ENCODE results near the gene MACROD2. TPM values are rescaled to one million over a fixed set of nuclear protein-coding genes. Genes with fewer than 3 reads are reported as not detected.
"Not testable (repeated sequence)": the region's sequence is repeated elsewhere in the genome, so short reads cannot be mapped to it uniquely, and the experiment has no call there.

The MACROD2 gene
- total and polyA plus RNA-seq, 2 of the 4 experiments (the other 2 are of a cell fraction), result not detected

GRCh38 chr20:16012934-16013333 is 2017.6 kb downstream of the MACROD2 start:
- H3K27me3 ChIP-seq (ENCODE audit: control insufficient read depth, insufficient read depth, low read length); H2BK120ac ChIP-seq (ENCODE audit: low read depth, low read length); H3K4me2 ChIP-seq (ENCODE audit: low read depth, low read length); H2BK20ac ChIP-seq (ENCODE audit: low read depth, low read length); H4K5ac ChIP-seq (ENCODE audit: low read depth, low read length); H4K20me1 ChIP-seq (ENCODE audit: insufficient read depth, low read length); H2BK15ac ChIP-seq (ENCODE audit: low read depth, low read length); H3K4ac ChIP-seq (ENCODE audit: low read depth, low read length); H2AK9ac ChIP-seq (replicated peaks; ENCODE audit: low read depth, low read length, poor library complexity); H3K56ac ChIP-seq (ENCODE audit: extremely low read depth, insufficient read depth, low read length); H3K14ac ChIP-seq (replicated peaks; ENCODE audit: low read depth, low read length); in situ Hi-C loops (cut with MboI; ENCODE audit: low sequenced_read_pairs); H3K9me1 ChIP-seq (ENCODE audit: insufficient read depth, low read length); ATAC-seq (ENCODE audit: low read depth); H3K36me3 ChIP-seq (ENCODE audit: control insufficient read depth, insufficient read depth, low read length); H4K91ac ChIP-seq (ENCODE audit: insufficient read depth, low read depth, low read length); intact Hi-C loops (cut with micrococcal nuclease); H3K18ac ChIP-seq (ENCODE audit: low read depth, low read length); H3K4me1 ChIP-seq (ENCODE audit: control insufficient read depth, insufficient read depth, low read length); BruUV-seq (replicated peaks); H4K8ac ChIP-seq (ENCODE audit: low read depth in 2 of 2, low read length in 2 of 2); H2AK5ac ChIP-seq (ENCODE audit: low read depth, low read length); CTCF ChIA-PET; POLR2A ChIA-PET (ENCODE audit: unreplicated experiment); H3K9ac ChIP-seq (ENCODE audit: low read depth, low read length); H3K4me3 ChIP-seq (ENCODE audit: insufficient read depth, low read depth, low read length); DNase-seq; H3K27ac ChIP-seq (ENCODE audit: insufficient read depth, low read length); dilution Hi-C loops (cut with HindIII; ENCODE audit: low sequenced_read_pairs, unreplicated experiment); H3K79me1 ChIP-seq (ENCODE audit: low read depth in 1 of 2, low read length in 2 of 2); H2AFZ ChIP-seq (replicated peaks; ENCODE audit: low read length, poor library complexity); H2BK5ac ChIP-seq (ENCODE audit: low read depth, low read length, poor library complexity, severe bottlenecking); H3K23ac ChIP-seq (ENCODE audit: low read depth, low read length): not testable (repeated sequence)
- H3K9me3 ChIP-seq (ENCODE audit: control insufficient read depth, insufficient read depth, low read length), result peaks cover 17% of the 10 kb centered on the region
- WGBS, 2 experiments (ENCODE audit: extremely low coverage in 2 of 2, insufficient read length in 1 of 2), result no CpG with 5 or more reads among the region's 6 CpGs

Data from IMR-90 (cell line).